IMR-90 (cell line): ENCODE measurements around the gene CYP51A1. TPM values are rescaled to one million over a fixed set of nuclear protein-coding genes. Genes with fewer than 3 reads are reported as not detected.

Experiments
- ATAC-seq: fragments of 200-7000 bp; cut with Tn5 transposase; 2 replicates; pipeline ENCODE4 v1.9.1; 2020; ENCODE audit warnings: low read depth, mild to moderate bottlenecking, moderate library complexity
- BruUV-seq: library from RNA; stranded (reverse); fragments of 400-500 nt; replicated peaks from 2 replicates; lab custom pipeline; 2021; lab: Mats Ljungman, UMichigan
- CTCF ChIA-PET: fragments of 300-600 bp; formaldehyde crosslinking; extraction: SDS; loops from one replicate; lab custom pipeline; 2021; ENCODE audit warnings: antibody characterized with exemption; lab: Yijun Ruan, JAX
- POLR2A ChIA-PET: fragments of 300-600 bp; sonication (Branson Sonifier 250); formaldehyde crosslinking; loops from one replicate; lab custom pipeline; 2022; ENCODE audit warnings: antibody characterized with exemption; ENCODE audit not compliant: unreplicated experiment; lab: Charles Lee
- DNase-seq: peaks from one replicate; pipeline ENCODE4 v3.0.0; 2013
- H2AFZ ChIP-seq: replicated peaks from 2 replicates; pipeline ENCODE3; 2013; ENCODE audit warnings: low read length, mild to moderate bottlenecking; ENCODE audit not compliant: poor library complexity
- H2AK5ac ChIP-seq: 2 replicates; pipeline ENCODE4 v1.6.1; 2013; ENCODE audit warnings: low read depth, low read length, inconsistent platforms
- H2AK9ac ChIP-seq: replicated peaks from 2 replicates; pipeline ENCODE3; 2013; ENCODE audit warnings: mild to moderate bottlenecking, low read depth, low read length, moderate library complexity; ENCODE audit not compliant: poor library complexity
- H2BK120ac ChIP-seq: 2 replicates; pipeline ENCODE4 v1.6.1; 2013; ENCODE audit warnings: low read depth, low read length, inconsistent platforms
- H2BK15ac ChIP-seq: 3 replicates; pipeline ENCODE4 v1.6.1; 2013; ENCODE audit warnings: low read depth, low read length, inconsistent platforms
- H2BK20ac ChIP-seq: 2 replicates; pipeline ENCODE4 v1.6.1; 2013; ENCODE audit warnings: low read depth, mild to moderate bottlenecking, inconsistent platforms, low read length, moderate library complexity
- H2BK5ac ChIP-seq: 2 replicates; pipeline ENCODE4 v1.6.1; 2013; ENCODE audit warnings: mild to moderate bottlenecking, low read depth, low read length, inconsistent platforms; ENCODE audit not compliant: poor library complexity, severe bottlenecking
- H3K14ac ChIP-seq: replicated peaks from 2 replicates; pipeline ENCODE4 v1.6.1; 2013; ENCODE audit warnings: low read depth, low read length, inconsistent platforms
- H3K18ac ChIP-seq: 2 replicates; pipeline ENCODE4 v1.6.1; 2013; ENCODE audit warnings: low read depth, low read length, control low read depth
- H3K23ac ChIP-seq: 2 replicates; pipeline ENCODE4 v1.6.1; 2013; ENCODE audit warnings: low read depth, low read length, inconsistent platforms
- H3K27ac ChIP-seq: 2 replicates; pipeline ENCODE4 v1.5.1; 2013; ENCODE audit warnings: mild to moderate bottlenecking, control low read depth, low read length; ENCODE audit not compliant: insufficient read depth
- H3K27me3 ChIP-seq: 2 replicates; pipeline ENCODE4 v1.6.1; 2013; ENCODE audit warnings: low read length; ENCODE audit not compliant: control insufficient read depth, insufficient read depth
- H3K36me3 ChIP-seq: 2 replicates; pipeline ENCODE4 v1.6.1; 2013; ENCODE audit warnings: low read length, mixed read lengths; ENCODE audit not compliant: control insufficient read depth, insufficient read depth
- H3K4ac ChIP-seq: 2 replicates; pipeline ENCODE4 v1.6.1; 2013; ENCODE audit warnings: low read depth, low read length, inconsistent platforms
- H3K4me1 ChIP-seq: 2 replicates; pipeline ENCODE4 v1.6.1; 2013; ENCODE audit warnings: low read length, mixed read lengths; ENCODE audit not compliant: control insufficient read depth, insufficient read depth
- H3K4me2 ChIP-seq: 2 replicates; pipeline ENCODE4 v1.6.1; 2013; ENCODE audit warnings: low read depth, mild to moderate bottlenecking, control low read depth, low read length, moderate library complexity
- H3K4me3 ChIP-seq: 2 replicates; pipeline ENCODE4 v1.5.1; 2013; ENCODE audit warnings: low read depth, mild to moderate bottlenecking, control low read depth, low read length, moderate library complexity; ENCODE audit not compliant: insufficient read depth
- H3K56ac ChIP-seq: 2 replicates; pipeline ENCODE4 v1.6.1; 2013; ENCODE audit warnings: low read length, inconsistent platforms; ENCODE audit not compliant: insufficient read depth; ENCODE audit errors: extremely low read depth
- H3K79me1 ChIP-seq, 2 experiments: 2 replicates each; pipeline ENCODE4 v1.6.1; 2013; ENCODE audit warnings: low read length in 2 of 2, inconsistent platforms in 1 of 2, low read depth in 1 of 2
- H3K9ac ChIP-seq: 2 replicates; pipeline ENCODE4 v1.6.1; 2013; ENCODE audit warnings: low read depth, low read length, control low read depth
- H3K9me1 ChIP-seq: 2 replicates; pipeline ENCODE4 v1.6.1; 2013; ENCODE audit warnings: low read length, inconsistent platforms; ENCODE audit not compliant: insufficient read depth
- H3K9me3 ChIP-seq: 2 replicates; pipeline ENCODE4 v1.6.1; 2013; ENCODE audit warnings: low read length; ENCODE audit not compliant: control insufficient read depth, insufficient read depth
- H4K20me1 ChIP-seq: 2 replicates; pipeline ENCODE4 v1.6.1; 2013; ENCODE audit warnings: low read length, inconsistent platforms; ENCODE audit not compliant: insufficient read depth
- H4K5ac ChIP-seq: 2 replicates; pipeline ENCODE4 v1.6.1; 2013; ENCODE audit warnings: mild to moderate bottlenecking, low read depth, low read length, control low read depth
- H4K8ac ChIP-seq, 2 experiments: 2 replicates each; pipeline ENCODE4 v1.6.1; 2013; ENCODE audit warnings: low read depth in 2 of 2, low read length in 2 of 2, control low read depth in 1 of 2, inconsistent platforms in 1 of 2
- H4K91ac ChIP-seq: 2 replicates; pipeline ENCODE4 v1.6.1; 2013; ENCODE audit warnings: low read depth, low read length, inconsistent platforms; ENCODE audit not compliant: insufficient read depth
- MAFK ChIP-seq: IDR thresholded peaks from 2 replicates; pipeline ENCODE4 v1.6.1; 2012; ENCODE audit warnings: low read depth, low read length, improper control_type of control experiment
- POLR2A ChIP-seq: IDR thresholded peaks from 2 replicates; pipeline ENCODE4 v1.6.1; 2012; ENCODE audit warnings: mild to moderate bottlenecking, low read depth, low read length
- SMC3 ChIP-seq: fragments of 150-350 bp; IDR thresholded peaks from 2 replicates; pipeline ENCODE4 v1.6.1; 2016; ENCODE audit warnings: low read depth, mild to moderate bottlenecking, antibody characterized with exemption, low read length, moderate library complexity
- WGBS, 2 experiments: methylation state at CpG; one replicate each; pipeline versions ENCODE4 v1.1.5 to v1.1.7; 2013; ENCODE audit warnings: missing lambda C conversion rate in 2 of 2; ENCODE audit not compliant: insufficient read length in 1 of 2; ENCODE audit errors: extremely low coverage in 2 of 2; 5-methylcytosine and 5-hydroxymethylcytosine counted together
- dilution Hi-C: fragments of 300-500 bp; cut with HindIII; formaldehyde crosslinking; loops from one replicate; pipeline ENCODE4 v1.14.3; 2018; ENCODE audit warnings: low sequenced_read_pairs; ENCODE audit not compliant: unreplicated experiment
- in situ Hi-C: fragments of 300-500 bp; cut with MboI; formaldehyde crosslinking; loops from 3 replicates; pipeline ENCODE4 v1.14.3; 2019; ENCODE audit warnings: low sequenced_read_pairs, inconsistent platforms, mixed read lengths
- intact Hi-C: fragments of 100-400 bp; cut with micrococcal nuclease; formaldehyde crosslinking; loops from 2 replicates; pipeline ENCODE4 v1.10.0; 2022
- polyA plus RNA-seq, 3 experiments: library from polyadenylated mRNA; depleted of rRNA; stranded (reverse); fragments of >200 nt; gene quantifications; 2 replicates each; pipeline ENCODE4 v1.2.3, GENCODE V29; 2012; ENCODE audit warnings: low replicate concordance in 1 of 3
- total RNA-seq: library from RNA; depleted of rRNA; stranded (reverse); fragments of >200 nt; gene quantifications from 2 replicates; pipeline ENCODE4 v1.2.3, GENCODE V29; 2012
- TF ChIP-seq, protein P1 (sequence below): fragments of 150-350 bp; IDR thresholded peaks from 2 replicates; pipeline ENCODE4 v1.6.1; 2017; ENCODE audit warnings: mild to moderate bottlenecking, antibody characterized with exemption, low read length, low read depth

Gene CYP51A1
- total and polyA plus RNA-seq, 2 of the 4 experiments (the other 2 are of a cell fraction) = 12.1 to 76.4 TPM

DNA sequence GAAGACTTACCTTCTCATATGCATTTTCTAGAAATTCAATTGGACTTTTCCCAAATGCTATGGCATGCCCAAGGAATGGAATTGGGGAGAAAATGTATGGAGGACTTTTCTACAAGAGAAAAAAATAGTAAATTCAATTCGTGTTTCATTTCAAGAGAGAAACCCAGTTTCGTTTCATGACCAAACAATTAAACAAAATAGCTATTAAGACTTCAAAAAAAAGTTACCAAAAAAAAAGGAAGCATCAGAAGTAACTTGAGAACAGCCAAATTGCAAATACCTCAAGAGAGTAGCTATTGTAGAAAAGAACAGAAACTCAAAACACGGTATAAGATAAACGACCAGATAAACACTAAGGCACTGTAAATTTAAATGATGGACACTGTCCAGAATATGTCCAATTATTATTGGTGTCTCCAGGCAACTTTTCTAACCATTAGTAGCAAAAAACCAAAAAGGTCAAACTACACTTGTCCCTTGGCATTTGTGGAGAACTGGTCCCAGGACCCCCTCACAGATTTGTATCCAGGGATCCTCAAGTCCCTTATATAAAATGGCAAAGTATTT lies 2.4 kb downstream of the CYP51A1 start:
- Histone ChIP-seq H3K23ac (no peak overlapping the region), H2BK5ac (no peak overlapping the region), H3K14ac (no peak overlapping the region), H2AK5ac (no peak overlapping the region), H3K4me1 (no peaks in the 10 kb centered on the region), H3K18ac (no peak overlapping the region), H4K5ac (no peak overlapping the region), H2AK9ac (no peak overlapping the region), H3K27me3 (no peaks in the 10 kb centered on the region), H3K9me3 (no peaks in the 10 kb centered on the region), H3K9ac (no peak overlapping the region), H2BK20ac (no peak overlapping the region), H2BK15ac (no peak overlapping the region), H3K9me1 (no peaks in the 10 kb centered on the region), H3K56ac (no peak overlapping the region), H4K8ac (no peak overlapping the region), H3K79me1 (peaks cover 6 to 35% of the 10 kb centered on the region in 2 experiments), H3K36me3 (peaks cover 8% of the 10 kb centered on the region; the same call in 1 of the 2 replicates), H4K20me1 (peaks cover 5% of the 10 kb centered on the region; the same call in 1 of the 2 replicates), H3K4me2 (no peak overlapping the region), H2BK120ac (no peak overlapping the region), H3K4me3 (no peak overlapping the region), H3K27ac (no peak overlapping the region), H2AFZ (no peak overlapping the region), H3K4ac (no peak overlapping the region), H4K91ac (no peak overlapping the region)
- dilution Hi-C loops (no loop called here), in situ Hi-C loops (no loop called here), intact Hi-C loops (loop anchor here (2.0 to 10.0 kb wide), 3 partner anchors 80 to 315 kb away; partner anchors contain the start of genes GATAD1 and MTERF1)
- ChIA-PET CTCF (interaction anchor here (0.8 to 1.1 kb wide), 2 partner anchors 28 to 168 kb away, joined by 3 read pairs; no protein-coding TSS in a partner anchor), POLR2A (interaction anchor here (0.6 kb wide), 2 partner anchors 31 to 172 kb away, joined by 3 read pairs; no protein-coding TSS in a partner anchor)
- no peak for TF ChIP-seq POLR2A
- TF ChIP-seq SMC3 = no peak
- TF ChIP-seq, protein P1, sequence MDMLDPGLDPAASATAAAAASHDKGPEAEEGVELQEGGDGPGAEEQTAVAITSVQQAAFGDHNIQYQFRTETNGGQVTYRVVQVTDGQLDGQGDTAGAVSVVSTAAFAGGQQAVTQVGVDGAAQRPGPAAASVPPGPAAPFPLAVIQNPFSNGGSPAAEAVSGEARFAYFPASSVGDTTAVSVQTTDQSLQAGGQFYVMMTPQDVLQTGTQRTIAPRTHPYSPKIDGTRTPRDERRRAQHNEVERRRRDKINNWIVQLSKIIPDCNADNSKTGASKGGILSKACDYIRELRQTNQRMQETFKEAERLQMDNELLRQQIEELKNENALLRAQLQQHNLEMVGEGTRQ = no peak
- TF ChIP-seq MAFK = no peak
- WGBS, 2 experiments = no CpG with 5 or more reads among the region's 4 CpGs
- ATAC-seq (no peak), DNase-seq (no peak)
- BruUV-seq = no TSS peak
